Keratinocyte (primary cell): ENCODE measurements around the gene PTPRN2. TPM values are rescaled to one million over a fixed set of nuclear protein-coding genes. Genes with fewer than 3 reads are reported as not detected.

Experiments used
- DNase-seq: peaks from one replicate; pipeline ENCODE4 v3.0.0-alpha.2; 2011; ENCODE audit warnings: low read depth, missing footprints, low spot score
- FAIRE-seq: peaks from 2 replicates; lab custom pipeline; 2011; peaks lifted over from hg19 to GRCh38; lab: Jason Lieb, UNC
- H2AFZ ChIP-seq: 2 replicates; pipeline ENCODE4 v1.6.0; 2012; ENCODE audit warnings: low read length, control low read depth, inconsistent platforms; ENCODE audit not compliant: control insufficient read depth
- H3K27ac ChIP-seq: 2 replicates; pipeline ENCODE4 v1.5.1; 2011; ENCODE audit warnings: low read length; ENCODE audit not compliant: control insufficient read depth, insufficient read depth
- H3K27me3 ChIP-seq: 3 replicates; pipeline ENCODE4 v1.6.0; 2011; ENCODE audit warnings: low read length; ENCODE audit not compliant: control insufficient read depth, insufficient read depth; ENCODE audit errors: extremely low read depth
- H3K36me3 ChIP-seq, 2 experiments: 2 replicates in 1 of 2; 3 replicates in 1 of 2; pipeline ENCODE4 v1.5.1; 2011; ENCODE audit warnings: low read length in 2 of 2, mild to moderate bottlenecking in 1 of 2; ENCODE audit not compliant: control insufficient read depth in 2 of 2, insufficient read depth in 2 of 2; ENCODE audit errors: extremely low read depth in 1 of 2
- H3K4me1 ChIP-seq: 3 replicates; pipeline ENCODE4 v1.5.1; 2011; ENCODE audit warnings: low read length; ENCODE audit not compliant: control insufficient read depth, insufficient read depth; ENCODE audit errors: extremely low read depth
- H3K4me2 ChIP-seq: 3 replicates; pipeline ENCODE4 v1.6.0; 2011; ENCODE audit warnings: low read depth, low read length; ENCODE audit not compliant: control insufficient read depth, insufficient read depth; ENCODE audit errors: extremely low read depth
- H3K4me3 ChIP-seq, 3 experiments: fragments of 200-600 bp in 1 of 3; sonication (generic) in 1 of 3; 2 replicates in 2 of 3; 3 replicates in 1 of 3; pipeline ENCODE4 v1.5.1; 2011 to 2016; ENCODE audit warnings: low read length in 3 of 3, mild to moderate bottlenecking in 3 of 3, control low read depth in 2 of 3, inconsistent platforms in 1 of 3, low read depth in 1 of 3, mixed read lengths in 1 of 3, mixed run types in 1 of 3, moderate library complexity in 1 of 3; ENCODE audit not compliant: control insufficient read depth in 2 of 3, insufficient read depth in 2 of 3; ENCODE audit errors: extremely low read depth in 1 of 3
- H3K79me2 ChIP-seq: 2 replicates; pipeline ENCODE4 v1.6.0; 2012; ENCODE audit warnings: low read length; ENCODE audit not compliant: control insufficient read depth, insufficient read depth
- H3K9ac ChIP-seq: 3 replicates; pipeline ENCODE4 v1.6.0; 2011; ENCODE audit warnings: low read length; ENCODE audit not compliant: control insufficient read depth, insufficient read depth; ENCODE audit errors: extremely low read depth
- H3K9me1 ChIP-seq: 3 replicates; pipeline ENCODE4 v1.6.0; 2011; ENCODE audit warnings: low read length; ENCODE audit not compliant: control insufficient read depth, insufficient read depth; ENCODE audit errors: extremely low read depth
- H3K9me3 ChIP-seq: 2 replicates; pipeline ENCODE4 v1.5.1; 2012; ENCODE audit warnings: low read depth, low read length; ENCODE audit not compliant: control insufficient read depth
- H4K20me1 ChIP-seq: 3 replicates; pipeline ENCODE4 v1.6.0; 2011; ENCODE audit warnings: low read length; ENCODE audit not compliant: control insufficient read depth, insufficient read depth; ENCODE audit errors: extremely low read depth
- CTCF ChIP-seq, 3 experiments: IDR thresholded peaks in 1 of 3; conservative IDR thresholded peaks in 1 of 3; optimal IDR thresholded peaks in 1 of 3; 2 replicates in 2 of 3; 3 replicates in 1 of 3; pipeline versions ENCODE3 to v1.5.1; 2011; ENCODE audit warnings: low read length in 3 of 3, mild to moderate bottlenecking in 3 of 3, moderate library complexity in 2 of 3, control low read depth in 1 of 3, inconsistent platforms in 1 of 3; ENCODE audit not compliant: insufficient read depth in 2 of 3; ENCODE audit errors: extremely low read depth in 1 of 3
- EZH2 ChIP-seq: IDR thresholded peaks from one replicate; pipeline ENCODE4 v1.6.1; 2012; ENCODE audit warnings: inconsistent platforms, mild to moderate bottlenecking, low read length, moderate library complexity
- dilution Hi-C: fragments of 300-500 bp; cut with MboI; formaldehyde crosslinking; loops from one replicate; pipeline ENCODE4 v1.7.0; 2020; ENCODE audit warnings: low sequenced_read_pairs; ENCODE audit not compliant: extremely low pct_ligation_motif_present
- polyA plus RNA-seq, 5 experiments: library from polyadenylated mRNA; depleted of rRNA in 3 of 5; stranded (reverse) in 3 of 5; stranded (forward) in 1 of 5; unstranded in 1 of 5; fragments of >200 nt; gene quantifications; 1 replicate in 1 of 5; 2 replicates in 3 of 5; 3 replicates in 1 of 5; pipeline versions ENCODE4 v1.2.1 to v1.2.3, GENCODE V29; 2011 to 2012; ENCODE audit warnings: missing spikeins in 2 of 5, low read depth in 1 of 5, low replicate concordance in 1 of 5

PTPRN2 gene
- polyA plus RNA-seq, 1 donor (not counting 4 experiments of a cell fraction or from before 2014, with no cell fraction given) = not detected

GRCh38 chr7:158084555-158084954, 503.1 kb downstream of the PTPRN2 start:
- DNase-seq = no peak
- TF ChIP-seq EZH2 (no peak), CTCF (optimal IDR thresholded peaks at IDR 0.05 in 1 of 3, IDR thresholded peaks at IDR 0.05 in 1 of 3, conservative IDR thresholded peaks at IDR 0.05 in 1 of 3; ENCODE audit: extremely low read depth in 1 of 3, insufficient read depth in 2 of 3, low read length in 3 of 3) (no peak)
- H4K20me1 ChIP-seq = no peaks in the 10 kb centered on the region
- no peaks in the 10 kb centered on the region for H3K4me1 ChIP-seq
- no peak overlapping the region for H3K27ac ChIP-seq
- H3K36me3 ChIP-seq = no peaks in the 10 kb centered on the region
- H3K4me3 ChIP-seq = no peak overlapping the region
- no peaks in the 10 kb centered on the region for H3K9me1 ChIP-seq
- H3K9ac ChIP-seq = no peak overlapping the region
- H3K27me3 ChIP-seq = no peaks in the 10 kb centered on the region
- no peaks in the 10 kb centered on the region for H3K79me2 ChIP-seq
- no peak overlapping the region for H2AFZ ChIP-seq
- H3K4me2 ChIP-seq = no peak overlapping the region
- H3K9me3 ChIP-seq = peaks cover 22% of the 10 kb centered on the region
- no peak for FAIRE-seq
- dilution Hi-C loops = no loop called here

DNA sequence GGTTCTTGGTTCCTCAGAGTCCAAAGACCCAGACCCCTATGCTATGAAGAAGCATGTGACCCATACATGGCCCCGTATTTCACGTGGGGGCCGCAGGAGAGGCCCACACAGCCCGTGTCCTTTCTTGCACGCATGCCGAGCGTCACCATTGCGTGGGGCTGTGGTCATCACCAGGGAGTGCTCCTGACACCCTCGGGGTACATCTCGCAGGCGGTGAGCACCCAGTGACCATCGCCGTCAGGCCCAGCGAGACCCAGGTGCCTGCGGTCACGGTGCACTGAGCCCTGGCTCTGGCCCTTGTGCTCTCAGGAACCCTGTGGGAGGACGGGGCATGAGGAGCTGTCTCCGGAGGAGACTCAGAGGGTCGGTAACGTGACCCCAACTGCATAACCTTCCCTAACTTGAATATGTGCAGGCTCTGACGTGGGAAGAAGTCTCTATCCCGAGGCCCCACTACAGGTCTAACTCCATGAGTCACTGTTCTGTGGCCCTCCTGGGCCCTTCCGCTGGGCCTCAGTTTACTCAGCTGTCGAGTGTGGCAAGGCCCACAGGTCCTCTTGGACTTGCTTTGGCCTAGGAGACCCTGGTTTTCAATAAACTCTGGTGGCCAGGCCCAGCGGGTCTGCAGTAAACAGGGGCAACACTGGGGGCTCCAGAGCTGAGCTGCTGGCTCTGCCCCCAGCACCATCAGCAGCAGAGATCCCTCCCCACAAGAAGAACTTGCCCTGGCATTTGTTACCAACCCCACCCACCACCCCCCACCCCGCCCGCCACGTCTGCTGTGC, 503.9 kb downstream of the PTPRN2 start:
- H3K9ac ChIP-seq = no peak overlapping the region

More for the DNA sequence above, 503.9 kb downstream of the PTPRN2 start:
- TF ChIP-seq EZH2 = no peak
- TF ChIP-seq CTCF (optimal IDR thresholded peaks at IDR 0.05 in 1 of 3, IDR thresholded peaks at IDR 0.05 in 1 of 3, conservative IDR thresholded peaks at IDR 0.05 in 1 of 3; ENCODE audit: extremely low read depth in 1 of 3, insufficient read depth in 2 of 3, low read length in 3 of 3) = no peak
- no peaks in the 10 kb centered on the region for H3K36me3 ChIP-seq
- no peak overlapping the region for H3K27ac ChIP-seq
- H3K4me2 ChIP-seq = no peak overlapping the region
- no peaks in the 10 kb centered on the region for H4K20me1 ChIP-seq
- FAIRE-seq = no peak
- dilution Hi-C loops = no loop called here
- H3K4me1 ChIP-seq = no peaks in the 10 kb centered on the region
- H3K4me3 ChIP-seq = no peak overlapping the region
- DNase-seq = no peak
- H3K9me1 ChIP-seq = no peaks in the 10 kb centered on the region
- H3K79me2 ChIP-seq = no peaks in the 10 kb centered on the region
- H3K27me3 ChIP-seq = no peaks in the 10 kb centered on the region
- peaks cover 22% of the 10 kb centered on the region for H3K9me3 ChIP-seq
- H2AFZ ChIP-seq = no peak overlapping the region
